Measurements from ENCODE around the gene L3MBTL4.
"Not testable (repeated sequence)": the region's sequence is repeated elsewhere in the genome, so short reads cannot be mapped to it uniquely, and the experiment has no call there.

Gene L3MBTL4

GRCh38 chr18:6406075-6406909, 8.4 kb downstream of the L3MBTL4 start:
- DNase-seq (ENCODE audit: low read depth in 2 of 2), result no peak

DNA sequence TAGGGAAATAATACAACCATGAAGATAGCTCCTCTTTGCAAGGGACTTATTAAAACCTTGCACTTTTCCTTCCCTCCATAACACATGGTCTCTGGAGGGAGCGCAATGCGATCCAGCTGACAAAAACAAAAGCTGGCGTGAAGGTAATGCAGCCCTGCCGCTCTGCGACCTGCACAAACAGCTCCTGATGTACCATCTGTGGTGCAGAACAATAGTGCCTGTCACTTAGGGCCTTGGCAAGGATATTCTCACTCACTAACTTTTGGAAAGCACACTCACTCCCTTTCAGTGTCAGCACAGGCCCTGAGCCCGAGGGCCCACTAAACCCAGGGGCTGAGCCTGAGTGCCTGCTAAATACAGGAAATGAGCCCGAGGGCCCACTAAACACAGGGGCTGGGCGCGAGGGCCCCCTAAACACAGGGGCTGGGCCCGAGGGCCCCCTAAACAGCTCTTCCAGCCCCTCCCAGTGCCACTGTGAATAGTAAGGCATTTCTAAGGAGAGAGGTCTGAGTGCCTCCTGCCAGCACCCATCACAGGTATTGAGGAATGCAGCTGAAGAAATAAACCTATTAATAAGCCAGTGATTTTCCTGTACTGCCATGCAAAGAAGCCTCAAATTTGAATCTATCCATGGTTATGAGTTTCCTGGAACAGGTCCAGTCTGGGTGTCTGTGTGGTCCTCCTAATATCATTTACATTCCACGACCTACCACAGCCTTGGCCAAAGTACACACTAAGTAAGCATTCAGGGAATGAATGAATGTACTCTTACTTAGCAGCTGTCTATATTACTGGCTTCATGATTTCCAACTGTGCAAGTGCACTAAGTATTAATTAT, 9.3 kb downstream of the L3MBTL4 start:
- DNase-seq (ENCODE audit: low read depth in 2 of 2), result no peak

GRCh38 chr18:6404834-6405233, 9.9 kb downstream of the L3MBTL4 start:
- DNase-seq (ENCODE audit: low read depth in 2 of 2), result no peak

- no peak for DNase-seq (ENCODE audit: low read depth in 2 of 2)
These were observed 13.0 kb downstream of the L3MBTL4 start for GRCh38 chr18:6401687-6402086.

DNA sequence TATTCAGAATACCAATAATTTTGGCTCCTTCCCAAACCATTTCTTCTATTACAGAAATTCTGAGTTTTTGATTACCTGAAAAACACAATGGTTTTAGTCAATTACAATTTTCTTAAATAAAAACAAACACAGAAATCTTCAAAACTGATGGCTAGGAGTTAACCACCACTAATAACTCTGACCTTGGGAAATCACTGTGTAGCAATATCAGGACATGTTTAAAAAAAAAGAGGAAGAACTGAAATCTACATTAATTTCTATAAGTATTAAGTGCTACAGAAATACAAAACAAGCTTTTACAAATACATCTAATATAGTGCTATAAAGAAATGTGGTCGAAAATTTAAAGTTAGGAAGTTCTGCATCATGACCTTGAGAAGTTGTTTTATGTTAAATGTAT, 14.9 kb downstream of the L3MBTL4 start:
- DNase-seq (ENCODE audit: low read depth in 2 of 2), result no peak

DNA sequence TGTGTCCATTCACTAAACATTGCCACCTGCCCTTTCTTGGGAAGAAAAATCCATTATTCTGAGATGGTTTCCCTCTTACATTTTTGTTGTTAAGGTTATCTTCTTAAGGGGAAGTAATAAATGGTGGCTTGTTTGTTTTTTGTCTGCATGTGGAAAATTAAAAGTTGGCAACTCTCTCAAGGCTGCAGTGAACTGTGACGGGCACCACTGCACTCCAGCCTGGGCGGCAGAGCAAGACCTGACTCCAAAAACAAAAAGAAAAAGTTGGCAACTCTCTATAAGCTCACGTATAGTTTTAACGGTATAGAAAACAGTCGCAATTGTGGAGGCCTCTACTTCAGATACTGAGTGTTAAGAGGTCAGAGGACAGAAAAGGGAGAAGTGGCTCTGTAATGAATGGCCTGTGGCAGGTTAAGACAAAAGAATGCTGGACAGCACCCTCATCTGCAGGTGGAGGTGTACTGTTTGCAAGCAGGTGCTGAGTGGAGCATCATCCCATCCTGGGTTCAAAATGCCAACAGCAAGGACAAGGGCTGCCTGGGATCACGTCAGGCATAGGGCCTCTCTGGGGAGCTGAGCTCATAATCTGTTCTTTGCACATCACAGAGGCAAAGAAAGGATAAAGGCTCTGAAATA, 16.7 kb downstream of the L3MBTL4 start:
- DNase-seq (ENCODE audit: low read depth in 2 of 2), result no peak

DNA sequence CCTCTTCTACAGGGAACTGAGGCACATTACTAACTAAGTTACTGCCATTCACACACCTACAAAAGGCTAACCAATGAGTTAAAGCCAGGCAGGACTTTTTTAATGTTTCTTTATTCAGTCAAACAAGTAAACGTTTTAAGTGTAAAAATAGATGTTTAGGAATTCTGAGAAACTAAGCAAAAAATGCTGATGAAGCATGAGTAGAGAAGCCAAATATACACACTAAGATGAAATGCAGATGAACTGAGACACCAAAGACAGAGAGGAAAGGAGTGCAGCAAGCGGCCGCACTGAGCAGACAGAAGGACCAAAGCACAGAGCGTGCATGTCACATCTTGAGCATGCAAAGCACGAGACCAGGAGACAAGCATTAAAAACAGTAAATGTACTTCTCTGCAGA, 17.9 kb downstream of the L3MBTL4 start:
- DNase-seq (ENCODE audit: low read depth in 2 of 2), result no peak

GRCh38 chr18:6396276-6396675, 18.4 kb downstream of the L3MBTL4 start:
- no peak for DNase-seq (ENCODE audit: low read depth in 2 of 2)

GRCh38 chr18:6389005-6389404, 25.7 kb downstream of the L3MBTL4 start:
- no peak for DNase-seq (ENCODE audit: low read depth in 2 of 2)

- no peak for DNase-seq (ENCODE audit: low read depth in 2 of 2)
These were observed 31.7 kb downstream of the L3MBTL4 start for GRCh38 chr18:6382963-6383362.

GRCh38 chr18:6377473-6377872, 37.2 kb downstream of the L3MBTL4 start:
- not testable (repeated sequence) for DNase-seq (ENCODE audit: low read depth in 2 of 2)

DNA sequence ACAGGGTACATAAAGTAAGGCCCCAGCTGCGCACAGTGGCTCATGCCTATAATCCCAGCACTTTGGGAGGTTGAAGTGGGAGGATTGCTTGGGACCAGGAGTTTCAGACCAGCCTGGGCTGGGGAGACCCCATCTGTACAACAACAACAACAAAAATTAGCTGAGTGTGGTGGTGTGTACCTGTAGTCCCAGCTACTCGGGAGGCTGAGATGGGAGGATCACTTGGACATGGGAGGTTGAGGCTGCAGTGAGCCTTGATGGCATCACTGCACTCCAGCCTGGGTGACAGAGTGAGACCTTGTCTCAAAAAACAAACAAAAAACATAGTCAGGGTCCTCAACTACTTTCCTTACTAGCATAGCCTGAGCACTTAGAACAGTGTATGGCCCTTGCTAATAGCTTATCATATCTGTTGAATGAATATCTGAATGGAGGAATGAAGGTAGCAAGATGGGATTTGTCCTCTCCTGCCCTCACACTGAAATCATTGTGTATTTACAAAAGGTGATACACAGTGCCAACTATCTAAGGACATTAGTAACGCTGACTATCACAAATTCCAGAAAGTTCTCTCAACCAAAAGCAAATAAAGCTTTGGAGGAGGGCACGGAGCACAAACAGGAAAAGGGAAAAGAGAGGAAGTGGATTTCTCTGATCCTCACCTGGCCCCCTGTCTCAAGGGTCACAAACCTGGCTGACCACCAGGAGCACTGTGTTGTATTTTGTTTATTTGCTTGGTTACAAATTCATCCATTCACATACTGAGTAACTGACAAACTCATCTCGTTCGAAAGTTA, 38.1 kb downstream of the L3MBTL4 start:
- no peak for DNase-seq (ENCODE audit: low read depth in 2 of 2)

DNA sequence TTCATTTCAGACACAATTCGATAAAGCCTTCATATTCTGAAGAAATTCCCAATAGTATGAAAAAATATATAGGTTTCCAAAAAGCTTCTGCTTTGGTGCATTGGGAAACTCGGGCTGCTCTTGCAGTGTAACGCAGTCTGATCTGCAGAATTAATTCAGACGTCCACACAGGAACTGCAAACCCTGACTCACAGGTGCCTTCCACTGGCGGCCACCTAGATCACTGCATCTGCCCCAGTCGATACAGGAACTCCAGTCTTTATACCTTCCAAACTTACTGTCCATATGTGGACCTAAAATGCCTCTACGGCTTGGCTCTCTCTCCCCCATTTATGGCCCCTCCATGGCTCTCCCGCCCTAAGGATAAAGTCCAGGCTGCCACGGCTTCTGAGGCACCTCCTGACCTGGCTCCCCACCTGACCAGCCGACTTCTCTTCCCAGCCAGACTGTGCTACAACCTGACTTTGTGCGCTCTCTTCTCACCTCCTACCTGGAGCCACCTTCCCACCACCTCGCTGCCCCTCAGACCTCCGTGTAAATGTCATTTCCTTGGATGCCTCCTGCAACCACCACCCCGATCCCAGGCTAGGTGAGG, 39.7 kb downstream of the L3MBTL4 start:
- DNase-seq (ENCODE audit: low read depth in 2 of 2), result no peak

DNA sequence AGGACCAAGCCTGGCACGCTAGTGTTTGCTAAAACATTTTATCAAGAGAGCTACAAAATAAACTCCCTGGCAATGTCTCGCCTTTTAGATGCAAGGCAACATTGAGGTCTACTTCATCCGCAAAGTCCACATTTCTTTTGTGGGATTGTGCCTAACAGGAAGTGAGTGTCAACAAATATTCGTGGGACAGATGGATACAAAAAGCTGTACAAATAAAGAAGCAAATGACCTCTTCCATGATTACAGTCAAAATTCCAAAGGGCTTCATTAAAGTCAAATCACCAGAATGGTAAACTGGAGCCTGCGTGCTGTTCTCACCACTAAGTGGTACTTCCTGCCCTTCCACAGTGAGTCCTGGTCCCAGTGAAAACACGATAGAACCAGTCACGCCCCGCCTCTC, 40.4 kb downstream of the L3MBTL4 start:
- DNase-seq (ENCODE audit: low read depth in 2 of 2), result no peak

DNA sequence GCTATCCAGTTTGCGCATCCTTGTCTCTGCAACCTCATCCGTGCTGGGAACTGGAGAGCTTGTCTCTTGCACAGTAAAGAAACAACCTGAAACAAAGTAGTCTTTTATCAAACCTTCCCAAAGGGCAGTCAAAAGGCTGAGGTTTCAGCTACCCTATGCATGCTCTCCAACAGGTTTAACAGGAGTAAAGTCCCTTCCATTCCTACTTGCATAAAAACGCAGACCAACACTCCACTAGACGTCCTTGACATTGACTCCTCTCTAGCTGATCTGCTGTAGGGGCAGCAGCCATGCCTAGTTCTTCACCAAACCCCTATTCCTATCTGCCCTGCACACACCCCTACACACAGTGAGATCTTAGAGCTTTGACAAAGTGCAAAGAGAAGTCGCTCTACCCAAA, 41.5 kb downstream of the L3MBTL4 start:
- DNase-seq (ENCODE audit: low read depth in 2 of 2), result no peak

DNA sequence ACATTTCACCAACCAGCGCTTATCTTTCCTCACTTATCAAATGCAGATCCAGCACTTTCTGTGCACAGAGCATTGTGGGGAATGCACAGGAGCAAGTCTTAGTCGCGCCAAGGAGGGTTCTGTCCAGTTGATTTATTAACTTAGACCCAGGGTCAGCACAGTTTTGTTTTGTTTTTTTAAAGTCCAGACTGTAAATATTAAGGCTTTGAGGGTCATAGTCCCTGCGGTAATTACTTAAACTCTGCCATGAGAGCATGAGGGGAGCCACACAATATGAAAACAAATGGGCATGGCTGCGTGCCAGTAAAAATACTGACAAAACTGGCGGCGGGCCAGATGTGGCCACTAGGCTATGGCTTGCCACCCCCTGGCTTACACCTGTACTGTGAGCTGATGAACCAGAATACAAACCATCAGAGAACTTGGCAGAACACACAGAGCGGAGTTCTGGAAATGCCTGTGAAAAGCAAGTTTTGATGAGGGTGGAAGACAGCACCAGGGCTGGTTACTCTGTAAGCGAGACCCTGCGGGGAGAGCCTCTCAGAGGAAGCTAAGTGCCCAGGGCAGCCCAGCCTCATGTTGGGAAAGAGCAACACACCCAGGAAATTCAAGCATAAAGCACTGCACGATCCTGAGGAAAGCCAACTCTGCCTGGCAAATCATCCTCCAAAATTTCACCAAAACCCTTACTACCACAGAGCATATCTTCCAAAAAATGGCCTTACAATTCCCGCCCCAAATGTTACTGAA, 43.6 kb downstream of the L3MBTL4 start:
- DNase-seq (ENCODE audit: low read depth in 2 of 2), result no peak

DNA sequence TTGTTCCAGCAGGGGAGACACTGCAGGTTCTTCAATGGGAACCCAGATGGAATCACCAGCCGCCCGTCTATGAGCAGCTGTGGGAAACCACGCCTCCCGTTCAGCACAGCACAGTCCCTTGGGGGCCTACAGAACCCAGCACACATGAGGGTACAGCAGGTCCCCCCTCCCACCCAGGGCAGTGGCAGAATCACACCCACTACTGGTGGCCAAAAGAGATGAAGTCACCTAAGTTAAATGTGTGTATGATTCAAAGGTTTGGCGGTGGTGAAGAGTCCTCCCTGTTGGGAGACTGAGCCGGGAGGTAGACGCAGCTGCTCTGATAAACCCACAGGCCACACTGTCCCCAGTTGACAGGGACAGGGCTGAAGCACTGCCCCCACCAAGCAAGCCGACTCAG, 44.3 kb downstream of the L3MBTL4 start:
- no peak for DNase-seq (ENCODE audit: low read depth in 2 of 2)

DNA sequence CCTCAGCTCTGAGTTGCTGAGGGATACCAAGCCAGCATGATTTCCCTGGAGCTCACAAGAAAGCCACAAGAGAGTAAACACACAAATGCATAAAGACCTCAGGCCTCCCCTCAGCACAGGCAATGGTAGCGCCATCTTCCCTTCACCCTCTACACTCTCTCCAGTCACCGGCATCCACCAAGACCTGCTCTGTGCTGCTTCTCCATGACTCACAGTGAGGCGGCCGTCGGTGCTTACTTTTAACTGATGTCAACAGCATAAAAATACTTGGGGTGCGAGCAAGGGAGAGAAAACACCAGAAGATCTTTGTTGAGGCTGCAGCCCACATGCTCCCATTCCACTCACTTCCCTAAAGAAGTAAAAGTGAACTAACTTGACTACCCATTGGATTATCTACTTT, 46.7 kb downstream of the L3MBTL4 start:
- DNase-seq (ENCODE audit: low read depth in 2 of 2), result no peak

GRCh38 chr18:6367208-6367607, 47.5 kb downstream of the L3MBTL4 start:
- DNase-seq (ENCODE audit: low read depth in 2 of 2), result no peak

DNA sequence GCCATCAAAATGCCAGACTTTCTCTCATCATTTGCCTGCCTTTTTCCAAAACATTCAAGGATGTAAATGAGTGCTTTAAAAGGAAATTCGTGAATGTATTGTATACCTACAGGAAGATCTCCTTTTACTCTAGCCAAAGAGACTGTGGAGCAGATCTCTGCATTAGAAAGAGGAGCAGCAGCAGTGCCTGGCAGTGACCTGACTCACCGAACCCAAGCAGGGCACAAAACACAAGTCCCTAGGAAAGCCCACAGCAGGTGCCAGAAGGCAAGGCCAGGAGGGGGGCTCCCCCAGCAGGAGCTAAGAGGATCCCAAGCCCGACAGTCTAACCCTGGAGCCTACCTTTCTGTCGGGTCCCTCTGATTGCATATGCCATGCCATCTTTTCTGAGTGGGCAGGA, 47.9 kb downstream of the L3MBTL4 start:
- no peak for DNase-seq (ENCODE audit: low read depth in 2 of 2)

DNA sequence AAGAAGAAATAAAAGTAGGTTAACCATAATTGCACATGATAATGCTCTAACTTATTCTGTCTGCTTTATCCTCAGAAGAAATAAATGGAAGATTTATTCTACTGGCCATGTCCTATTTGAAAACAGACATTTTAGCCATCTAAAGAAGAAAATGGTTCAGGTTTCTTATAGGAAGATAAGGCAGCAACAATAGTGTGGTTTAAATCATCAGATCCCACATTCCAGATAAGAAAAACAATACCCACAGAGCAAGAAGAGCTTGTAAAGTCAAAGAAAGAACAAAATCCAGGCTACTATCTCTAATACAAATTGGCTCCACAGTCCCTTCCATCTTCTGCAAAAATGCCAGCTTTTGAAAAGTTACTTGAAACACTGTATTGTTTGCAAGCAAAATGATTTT, 49.3 kb downstream of the L3MBTL4 start:
- DNase-seq (ENCODE audit: low read depth in 2 of 2), result no peak

All from stimulated activated CD8-positive, alpha-beta memory T cell treated with anti-CD3 and anti-CD28 coated beads, Interleukin-2, amount 100 ng/mL, for 48 hours (primary cell).